Mesenchymal stem cell (in vitro differentiated cells and primary cell): ENCODE results near the gene MYT1.

Experiments
- DNase-seq: peaks from one replicate; pipeline ENCODE4 v3.0.0-alpha.2; 2013
- H2AFZ ChIP-seq: one replicate; pipeline ENCODE4 v1.6.1; 2013; ENCODE audit warnings: low read depth, mild to moderate bottlenecking, control low read depth, inconsistent platforms, low read length, moderate library complexity
- H2AK5ac ChIP-seq: 2 replicates; pipeline ENCODE4 v1.6.1; 2013; ENCODE audit warnings: low read length, moderate library complexity, mild to moderate bottlenecking, inconsistent platforms; ENCODE audit not compliant: severe bottlenecking
- H2BK120ac ChIP-seq: one replicate; pipeline ENCODE4 v1.6.1; 2013; ENCODE audit warnings: low read depth, mild to moderate bottlenecking, inconsistent platforms, low read length, moderate library complexity
- H2BK12ac ChIP-seq, 2 experiments: one replicate each; pipeline ENCODE4 v1.6.1; 2013; ENCODE audit warnings: inconsistent platforms in 2 of 2, low read length in 2 of 2, mild to moderate bottlenecking in 2 of 2, moderate library complexity in 2 of 2, control low read depth in 1 of 2
- H2BK15ac ChIP-seq: one replicate; pipeline ENCODE4 v1.6.1; 2013; ENCODE audit warnings: mild to moderate bottlenecking, low read depth, inconsistent platforms; ENCODE audit not compliant: poor library complexity, severe bottlenecking
- H2BK5ac ChIP-seq: 2 replicates; pipeline ENCODE4 v1.6.1; 2013; ENCODE audit warnings: low read depth, mild to moderate bottlenecking, low read length, control low read depth, inconsistent platforms; ENCODE audit not compliant: poor library complexity, severe bottlenecking
- H3K14ac ChIP-seq, 2 experiments: one replicate each; pipeline ENCODE4 v1.6.1; 2013; ENCODE audit warnings: inconsistent platforms in 2 of 2, low read length in 2 of 2, control low read depth in 1 of 2, mild to moderate bottlenecking in 1 of 2, moderate library complexity in 1 of 2
- H3K18ac ChIP-seq, 2 experiments: one replicate each; pipeline ENCODE4 v1.6.1; 2013; ENCODE audit warnings: inconsistent platforms in 2 of 2, low read length in 2 of 2, control low read depth in 1 of 2, low read depth in 1 of 2, mild to moderate bottlenecking in 1 of 2
- H3K23ac ChIP-seq, 2 experiments: one replicate each; pipeline ENCODE4 v1.6.1; 2013; ENCODE audit warnings: inconsistent platforms in 2 of 2, low read length in 2 of 2, mild to moderate bottlenecking in 2 of 2, moderate library complexity in 2 of 2, control low read depth in 1 of 2
- H3K27ac ChIP-seq: 2 replicates; pipeline ENCODE4 v1.5.1; 2013; ENCODE audit warnings: mild to moderate bottlenecking, moderate library complexity, low read length, control low read depth, inconsistent platforms; ENCODE audit not compliant: poor library complexity, severe bottlenecking
- H3K27me3 ChIP-seq, 2 experiments: 2 replicates each; pipeline versions ENCODE4 v1.6.1 to v1.7.0; 2013; ENCODE audit warnings: low read length in 2 of 2, mild to moderate bottlenecking in 2 of 2, moderate library complexity in 2 of 2, control low read depth in 1 of 2, inconsistent platforms in 1 of 2; ENCODE audit not compliant: control insufficient read depth in 1 of 2, insufficient read depth in 1 of 2
- H3K36me3 ChIP-seq, 2 experiments: 2 replicates each; pipeline versions ENCODE4 v1.6.1 to v1.7.0; 2013; ENCODE audit warnings: low read length in 2 of 2, control low read depth in 1 of 2, inconsistent platforms in 1 of 2, low read depth in 1 of 2, mild to moderate bottlenecking in 1 of 2; ENCODE audit not compliant: insufficient read depth in 2 of 2, control insufficient read depth in 1 of 2
- H3K4ac ChIP-seq, 2 experiments: one replicate each; pipeline ENCODE4 v1.6.1; 2013; ENCODE audit warnings: inconsistent platforms in 2 of 2, low read length in 2 of 2, mild to moderate bottlenecking in 2 of 2, moderate library complexity in 2 of 2, control low read depth in 1 of 2, low read depth in 1 of 2
- H3K4me1 ChIP-seq: 2 replicates; pipeline ENCODE4 v1.6.1; 2013; ENCODE audit warnings: low read depth, low read length, control low read depth; ENCODE audit not compliant: control insufficient read depth, insufficient read depth
- H3K4me2 ChIP-seq: 2 replicates; pipeline ENCODE4 v1.6.1; 2013; ENCODE audit warnings: low read length, mild to moderate bottlenecking, inconsistent platforms; ENCODE audit not compliant: poor library complexity, severe bottlenecking
- H3K4me3 ChIP-seq, 2 experiments: 2 replicates each; pipeline versions ENCODE4 v1.5.1 to v1.7.0; 2013; ENCODE audit warnings: low read length in 2 of 2, mild to moderate bottlenecking in 2 of 2, control low read depth in 1 of 2, low read depth in 1 of 2; ENCODE audit not compliant: insufficient read depth in 1 of 2
- H3K79me1 ChIP-seq: replicated peaks from 2 replicates; pipeline ENCODE4 v1.6.1; 2013; ENCODE audit warnings: mild to moderate bottlenecking, control low read depth, low read length, inconsistent platforms; ENCODE audit not compliant: poor library complexity, severe bottlenecking
- H3K9ac ChIP-seq: 2 replicates; pipeline ENCODE4 v1.7.0; 2013; ENCODE audit warnings: mild to moderate bottlenecking, low read length, moderate library complexity
- H3K9me3 ChIP-seq: 2 replicates; pipeline ENCODE4 v1.7.0; 2013; ENCODE audit warnings: mild to moderate bottlenecking, low read length; ENCODE audit not compliant: control insufficient read depth
- H4K8ac ChIP-seq: one replicate; pipeline ENCODE4 v1.6.1; 2013; ENCODE audit warnings: inconsistent platforms, mild to moderate bottlenecking, low read length, moderate library complexity
- H4K91ac ChIP-seq: one replicate; pipeline ENCODE4 v1.6.1; 2013; ENCODE audit warnings: mild to moderate bottlenecking, low read length, inconsistent platforms
- WGBS: methylation state at CpG from one replicate; pipeline ENCODE4 v1.1.7; 2013; ENCODE audit warnings: mixed read lengths; 5-methylcytosine and 5-hydroxymethylcytosine counted together

Gene MYT1

GRCh38 chr20:64189530-64189966 is 25.3 kb downstream of the MYT1 start:
- Histone ChIP-seq H2AK5ac (no peak overlapping the region), H2BK5ac (no peak overlapping the region), H3K18ac (no peak overlapping the region), H4K8ac (no peak overlapping the region), H4K91ac (no peak overlapping the region), H2BK120ac (no peak overlapping the region), H3K4me3 (no peak overlapping the region), H3K9me3 (no peaks in the 10 kb centered on the region), H3K4me1 (peaks cover 14% of the 10 kb centered on the region), H3K27ac (no peak overlapping the region), H3K4ac (no peak overlapping the region), H2AFZ (no peak overlapping the region), H3K27me3 (peaks cover 24 to 55% of the 10 kb centered on the region in 2 experiments), H3K14ac (no peak overlapping the region), H3K4me2 (peak overlapping the region; percentile 35), H2BK15ac (no peak overlapping the region), H3K36me3 (no peaks in the 10 kb centered on the region), H3K23ac (no peak overlapping the region), H3K9ac (no peak overlapping the region), H2BK12ac (no peak overlapping the region), H3K79me1 (no peaks in the 10 kb centered on the region)
- no peak for DNase-seq
- 44% methylated on average over 4 of the region's 5 CpGs for WGBS

GRCh38 chr20:64189986-64190385 is 25.7 kb downstream of the MYT1 start:
- Histone ChIP-seq H3K23ac (no peak overlapping the region), H3K18ac (no peak overlapping the region), H3K4ac (no peak overlapping the region), H3K4me2 (no peak overlapping the region), H3K4me3 (no peak overlapping the region), H2AFZ (no peak overlapping the region), H2BK15ac (no peak overlapping the region), H3K9ac (no peak overlapping the region), H3K14ac (no peak overlapping the region), H4K8ac (no peak overlapping the region), H3K79me1 (no peaks in the 10 kb centered on the region), H3K27ac (no peak overlapping the region), H4K91ac (no peak overlapping the region), H3K36me3 (no peaks in the 10 kb centered on the region), H3K27me3 (peaks cover 24 to 58% of the 10 kb centered on the region in 2 experiments), H2BK12ac (no peak overlapping the region), H3K4me1 (peaks cover 14% of the 10 kb centered on the region), H3K9me3 (no peaks in the 10 kb centered on the region), H2BK5ac (no peak overlapping the region), H2AK5ac (no peak overlapping the region), H2BK120ac (no peak overlapping the region)
- 71% methylated on average over 8 of the region's 8 CpGs for WGBS
- DNase-seq, result no peak

- Histone ChIP-seq H3K79me1 (no peaks in the 10 kb centered on the region), H2AFZ (no peak overlapping the region), H3K4me3 (no peak overlapping the region), H4K8ac (no peak overlapping the region), H3K4me1 (peaks cover 14% of the 10 kb centered on the region), H2BK15ac (no peak overlapping the region), H2BK120ac (no peak overlapping the region), H3K27ac (no peak overlapping the region), H4K91ac (no peak overlapping the region), H3K4ac (no peak overlapping the region), H3K4me2 (no peak overlapping the region), H2BK5ac (no peak overlapping the region), H3K18ac (no peak overlapping the region), H3K9ac (no peak overlapping the region), H2AK5ac (no peak overlapping the region), H3K9me3 (no peaks in the 10 kb centered on the region), H2BK12ac (no peak overlapping the region), H3K27me3 (peaks cover 24 to 62% of the 10 kb centered on the region in 2 experiments), H3K23ac (no peak overlapping the region), H3K36me3 (no peaks in the 10 kb centered on the region), H3K14ac (no peak overlapping the region)
- no peak for DNase-seq
- 65% methylated on average over 4 of the region's 4 CpGs for WGBS
Observed at GRCh38 chr20:64191002-64191401, 26.8 kb downstream of the MYT1 start.

- DNase-seq, result no peak
- Histone ChIP-seq H2BK12ac (no peak overlapping the region), H2AK5ac (no peak overlapping the region), H3K18ac (no peak overlapping the region), H3K23ac (no peak overlapping the region), H3K4ac (no peak overlapping the region), H2BK15ac (no peak overlapping the region), H3K27me3 (peaks cover 27 to 76% of the 10 kb centered on the region in 2 experiments), H4K91ac (no peak overlapping the region), H3K79me1 (no peaks in the 10 kb centered on the region), H2BK5ac (no peak overlapping the region), H3K4me3 (no peak overlapping the region), H3K9ac (no peak overlapping the region), H3K14ac (no peak overlapping the region), H3K4me2 (no peak overlapping the region), H3K4me1 (peaks cover 14% of the 10 kb centered on the region), H3K36me3 (no peaks in the 10 kb centered on the region), H2BK120ac (no peak overlapping the region), H2AFZ (no peak overlapping the region), H4K8ac (no peak overlapping the region), H3K9me3 (no peaks in the 10 kb centered on the region), H3K27ac (no peak overlapping the region)
- WGBS, result 37% methylated on average over 7 of the region's 9 CpGs
Observed at GRCh38 chr20:64192406-64192805, 28.2 kb downstream of the MYT1 start.
